H1 (cell line): ENCODE results near the gene OXTR. TPM values are rescaled to one million over a fixed set of nuclear protein-coding genes. Genes with fewer than 3 reads are reported as not detected.

Source experiments
- CTCF ChIA-PET: fragments of 300-600 bp; sonication (Branson Sonifier 250); formaldehyde crosslinking; loops from one replicate; lab custom pipeline; 2021; ENCODE audit not compliant: partially characterized antibody; lab: Charles Lee
- POLR2A ChIA-PET: fragments of 300-600 bp; sonication (Branson Sonifier 250); formaldehyde crosslinking; loops from one replicate; lab custom pipeline; 2021; ENCODE audit warnings: inconsistent platforms; ENCODE audit not compliant: partially characterized antibody; lab: Charles Lee
- DNase-seq, 2 experiments: peaks; one replicate each; pipeline versions ENCODE4 v3.0.0 to v3.0.0-alpha.2; 2010 to 2022; ENCODE audit warnings: low spot score in 2 of 2, low read depth in 1 of 2, mixed read lengths in 1 of 2
- FAIRE-seq: peaks from 2 replicates; lab custom pipeline; 2011; peaks lifted over from hg19 to GRCh38; lab: Jason Lieb, UNC
- H2AFZ ChIP-seq: 2 replicates; pipeline ENCODE4 v1.8.1; 2012; ENCODE audit warnings: low read length, inconsistent platforms
- H2AK5ac ChIP-seq: 2 replicates; pipeline ENCODE4 v1.6.1; 2013; ENCODE audit warnings: low read depth, low read length
- H2BK120ac ChIP-seq: replicated peaks from 2 replicates; pipeline ENCODE3; 2013; ENCODE audit warnings: low read depth, low read length, inconsistent platforms
- H2BK12ac ChIP-seq: 2 replicates; pipeline ENCODE4 v1.6.1; 2013; ENCODE audit warnings: low read depth, low read length
- H2BK15ac ChIP-seq: 2 replicates; pipeline ENCODE4 v1.6.1; 2013; ENCODE audit warnings: low read length
- H2BK20ac ChIP-seq: 2 replicates; pipeline ENCODE4 v1.6.1; 2013; ENCODE audit warnings: low read length
- H2BK5ac ChIP-seq: 2 replicates; pipeline ENCODE4 v1.6.1; 2013; ENCODE audit warnings: low read depth, low read length
- H3K14ac ChIP-seq: 2 replicates; pipeline ENCODE4 v1.6.1; 2013; ENCODE audit warnings: inconsistent platforms; ENCODE audit not compliant: insufficient read length
- H3K18ac ChIP-seq: 2 replicates; pipeline ENCODE4 v1.6.1; 2013; ENCODE audit warnings: low read length; ENCODE audit errors: extremely low read depth
- H3K23ac ChIP-seq: 2 replicates; pipeline ENCODE4 v1.6.1; 2013; ENCODE audit warnings: inconsistent platforms; ENCODE audit not compliant: insufficient read length
- H3K23me2 ChIP-seq: 2 replicates; pipeline ENCODE4 v1.6.1; 2013; ENCODE audit warnings: low read depth, low read length
- H3K27ac ChIP-seq: 2 replicates; pipeline ENCODE4 v1.6.1; 2011; ENCODE audit warnings: low read depth, low read length, inconsistent platforms
- H3K27me3 ChIP-seq, 4 experiments: replicated peaks in 1 of 4; 1 replicate in 1 of 4; 2 replicates in 3 of 4; pipeline versions ENCODE4 v1.6.1 to v1.8.1; 2011 to 2013; ENCODE audit warnings: low read length in 3 of 4, mild to moderate bottlenecking in 3 of 4, inconsistent platforms in 2 of 4, mixed read lengths in 2 of 4, moderate library complexity in 1 of 4; ENCODE audit not compliant: control insufficient read depth in 3 of 4, insufficient read depth in 3 of 4; ENCODE audit errors: extremely low read depth in 1 of 4
- H3K36me3 ChIP-seq, 4 experiments: 2 replicates each; pipeline versions ENCODE4 v1.6.1 to v1.8.1; 2011 to 2013; ENCODE audit warnings: mild to moderate bottlenecking in 4 of 4, low read length in 3 of 4, moderate library complexity in 2 of 4, control low read depth in 1 of 4, inconsistent platforms in 1 of 4; ENCODE audit not compliant: insufficient read depth in 4 of 4, control insufficient read depth in 2 of 4
- H3K4ac ChIP-seq: replicated peaks from 2 replicates; pipeline ENCODE3; 2013; ENCODE audit warnings: low read length, low read depth, mixed read lengths, inconsistent platforms; ENCODE audit not compliant: insufficient read length
- H3K4me1 ChIP-seq, 4 experiments: replicated peaks in 1 of 4; 1 replicate in 1 of 4; 2 replicates in 3 of 4; pipeline versions ENCODE4 v1.6.1 to v1.8.1; 2011 to 2013; ENCODE audit warnings: low read length in 3 of 4, inconsistent platforms in 2 of 4, mixed read lengths in 1 of 4; ENCODE audit not compliant: insufficient read depth in 4 of 4, control insufficient read depth in 3 of 4
- H3K4me2 ChIP-seq, 2 experiments: 2 replicates each; pipeline versions ENCODE4 v1.6.1 to v1.8.1; 2011 to 2013; ENCODE audit warnings: low read depth in 2 of 2, low read length in 2 of 2, control low read depth in 1 of 2, inconsistent platforms in 1 of 2, mild to moderate bottlenecking in 1 of 2; ENCODE audit not compliant: insufficient read depth in 1 of 2
- H3K4me3 ChIP-seq, 4 experiments: fragments of 200-600, 300-600 bp in 1 of 4; sonication (generic), shearing (Covaris generic), sonication (Bioruptor Twin) in 1 of 4; 2 replicates each; pipeline versions ENCODE4 v1.5.1 to v1.8.1; 2011 to 2016; ENCODE audit warnings: low read length in 4 of 4, low read depth in 3 of 4, control low read depth in 2 of 4, inconsistent platforms in 2 of 4, mild to moderate bottlenecking in 2 of 4, mixed read lengths in 1 of 4, moderate library complexity in 1 of 4; ENCODE audit not compliant: insufficient read depth in 2 of 4; ENCODE audit errors: extremely low read depth in 1 of 4
- H3K56ac ChIP-seq: replicated peaks from 2 replicates; pipeline ENCODE3; 2013; ENCODE audit warnings: low read depth, mild to moderate bottlenecking, mixed read lengths, low read length, inconsistent platforms; ENCODE audit not compliant: insufficient read length
- H3K79me1 ChIP-seq: 2 replicates; pipeline ENCODE4 v1.6.1; 2013; ENCODE audit warnings: low read depth, low read length, control low read depth
- H3K79me2 ChIP-seq, 2 experiments: 2 replicates each; pipeline versions ENCODE4 v1.6.1 to v1.8.1; 2012 to 2013; ENCODE audit warnings: low read length in 2 of 2, mild to moderate bottlenecking in 2 of 2, inconsistent platforms in 1 of 2; ENCODE audit not compliant: insufficient read depth in 2 of 2, control insufficient read depth in 1 of 2
- H3K9ac ChIP-seq, 4 experiments: replicated peaks in 1 of 4; 1 replicate in 1 of 4; 2 replicates in 3 of 4; pipeline versions ENCODE4 v1.6.1 to v1.8.1; 2011 to 2013; ENCODE audit warnings: low read depth in 3 of 4, low read length in 3 of 4, control low read depth in 2 of 4, mild to moderate bottlenecking in 2 of 4, moderate library complexity in 2 of 4, inconsistent platforms in 1 of 4; ENCODE audit errors: extremely low read depth in 1 of 4
- H3K9me3 ChIP-seq, 2 experiments: 2 replicates each; pipeline versions ENCODE4 v1.6.1 to v1.8.1; 2012 to 2013; ENCODE audit warnings: mild to moderate bottlenecking in 2 of 2, moderate library complexity in 2 of 2, control low read depth in 1 of 2, inconsistent platforms in 1 of 2, low read depth in 1 of 2, low read length in 1 of 2, mixed read lengths in 1 of 2; ENCODE audit not compliant: insufficient read depth in 2 of 2
- H4K20me1 ChIP-seq, 2 experiments: replicated peaks in 1 of 2; 2 replicates each; pipeline versions ENCODE3 to v1.8.1; 2011 to 2013; ENCODE audit warnings: inconsistent platforms in 2 of 2, low read length in 2 of 2, mild to moderate bottlenecking in 1 of 2; ENCODE audit not compliant: insufficient read depth in 2 of 2, control insufficient read depth in 1 of 2
- H4K5ac ChIP-seq: 2 replicates; pipeline ENCODE4 v1.6.1; 2013; ENCODE audit warnings: low read length, low read depth, mixed read lengths, inconsistent platforms; ENCODE audit not compliant: insufficient read length
- H4K8ac ChIP-seq: 2 replicates; pipeline ENCODE4 v1.8.0; 2013; ENCODE audit warnings: mild to moderate bottlenecking, moderate library complexity, low read length, inconsistent platforms; ENCODE audit not compliant: insufficient read depth; ENCODE audit errors: extremely low read depth
- H4K91ac ChIP-seq: replicated peaks from 2 replicates; pipeline ENCODE3; 2013; ENCODE audit warnings: low read length, mixed read lengths, inconsistent platforms; ENCODE audit not compliant: insufficient read length
- BCL11A ChIP-seq, 2 experiments: IDR thresholded peaks; one replicate each; pipeline ENCODE4 v1.6.1; 2011; ENCODE audit warnings: low read depth in 2 of 2, low read length in 2 of 2, mild to moderate bottlenecking in 2 of 2
- FOSL1 ChIP-seq: IDR thresholded peaks from 2 replicates; pipeline ENCODE4 v1.6.1; 2011; ENCODE audit warnings: mild to moderate bottlenecking, low read depth, low read length, moderate library complexity; ENCODE audit not compliant: insufficient read depth
- RBBP5 ChIP-seq: IDR thresholded peaks from 2 replicates; pipeline ENCODE4 v1.7.1; 2012; ENCODE audit warnings: low read depth, mild to moderate bottlenecking, inconsistent platforms, low read length, moderate library complexity, borderline replicate concordance
- SP1 ChIP-seq: IDR thresholded peaks from 2 replicates; pipeline ENCODE4 v1.6.1; 2011; ENCODE audit warnings: low read depth, low read length
- SP2 ChIP-seq: IDR thresholded peaks from 2 replicates; pipeline ENCODE4 v1.6.1; 2012; ENCODE audit warnings: mild to moderate bottlenecking, low read length, inconsistent platforms
- SP4 ChIP-seq: IDR thresholded peaks from 2 replicates; pipeline ENCODE4 v1.6.1; 2012; ENCODE audit warnings: low read length, inconsistent platforms
- SUZ12 ChIP-seq: fragments of 200-600 bp; sonication (generic); IDR thresholded peaks from 2 replicates; pipeline ENCODE4 v1.6.1; 2012; ENCODE audit warnings: mild to moderate bottlenecking, inconsistent platforms, low read length, moderate library complexity, mixed read lengths
- TBP ChIP-seq: IDR thresholded peaks from 2 replicates; pipeline ENCODE4 v1.6.1; 2011; ENCODE audit warnings: low read depth, low read length, improper control_type of control experiment
- WGBS, 2 experiments: shearing (Covaris generic) in 1 of 2; methylation state at CpG; one replicate each; pipeline versions ENCODE4 v1.1.6 to v1.1.7; 2013 to 2015; ENCODE audit warnings: low lambda C conversion rate in 2 of 2, mixed read lengths in 2 of 2, inconsistent platforms in 1 of 2, low coverage in 1 of 2, missing lambda C conversion rate in 1 of 2; ENCODE audit not compliant: insufficient replicate concordance in 2 of 2, insufficient coverage in 1 of 2, insufficient read length in 1 of 2; ENCODE audit errors: extremely low coverage in 1 of 2, missing lambda C conversion rate in 1 of 2; 5-methylcytosine and 5-hydroxymethylcytosine counted together
- polyA plus RNA-seq, 7 experiments: library from polyadenylated mRNA; depleted of rRNA in 3 of 7; stranded (reverse) in 5 of 7; unstranded in 2 of 7; fragments of >200 nt in 5 of 7; fragments of 200-250 nt in 2 of 7; gene quantifications; 1 replicate in 5 of 7; 2 replicates in 1 of 7; 4 replicates in 1 of 7; pipeline versions ENCODE4 v1.2.1 to v1.2.3, GENCODE V29; 2011 to 2013; ENCODE audit warnings: missing spikeins in 2 of 7, mixed read lengths in 2 of 7
- total RNA-seq: library from RNA; stranded (reverse); fragmentation: NEBNext Ultra II Directional; extraction: Animal tissue kit (Norgen Biotek cat#: 25700); gene quantifications from 2 replicates; pipeline ENCODE4 v1.2.1, GENCODE V29; 2021

Gene OXTR
- total and polyA plus RNA-seq, 2 of the 8 experiments (the other 6 are each of a cell fraction or from before 2014, with no cell fraction given), result 0.77 to 2.3 TPM

GRCh38 chr3:8737301-8737700 lies 32.1 kb downstream of the OXTR start:
- FAIRE-seq, result no peak
- H4K91ac ChIP-seq, result no peak overlapping the region
- POLR2A ChIA-PET, result interaction anchor here (1.0 kb wide), 1 partner anchor 13 kb away, joined by 3 read pairs; no protein-coding TSS in a partner anchor

More at GRCh38 chr3:8737301-8737700, 32.1 kb downstream of the OXTR start:
- CTCF ChIA-PET, result interaction anchor here (1.1 to 4.5 kb wide), 2 partner anchors 8 to 115 kb away, joined by 3 to 19 read pairs; no protein-coding TSS in a partner anchor
- Histone ChIP-seq H3K36me3 (no peaks in the 10 kb centered on the region), H2BK12ac (peak overlapping the region; percentile 85; the same call in 1 of the 2 replicates), H3K27me3 (peaks cover 0 to 4% (median 0%) of the 10 kb centered on the region in 4 experiments; a peak in 1 of 7 replicates), H2BK20ac (no peak overlapping the region), H3K23ac (no peak overlapping the region), H3K4me1 (peaks cover 0 to 12% (median 10%) of the 10 kb centered on the region in 4 experiments; a peak in 6 of 7 replicates), H3K4ac (no peak overlapping the region), H3K4me2 (no peak overlapping the region), H4K20me1 (no peaks in the 10 kb centered on the region), H3K18ac (no peak overlapping the region), H4K5ac (no peak overlapping the region), H2BK120ac (no peak overlapping the region), H2BK5ac (no peak overlapping the region), H3K9me3 (no peaks in the 10 kb centered on the region), H3K79me1 (no peaks in the 10 kb centered on the region), H3K79me2 (no peaks in the 10 kb centered on the region), H3K27ac (no peak overlapping the region), H3K9ac (no peak overlapping the region), H2AK5ac (no peak overlapping the region), H3K23me2 (no peaks in the 10 kb centered on the region; the same call in 1 of the 2 replicates), H3K14ac (no peak overlapping the region), H2AFZ (no peak overlapping the region), H3K4me3 (no peak overlapping the region), H2BK15ac (0 out of 2 replicates have a peak overlapping the region, but pooled peaks have one; percentile 40), H4K8ac (no peak overlapping the region), H3K56ac (no peak overlapping the region)
- DNase-seq, result no peak
- 96% methylated on average over 4 of the region's 4 CpGs; no CpG with 5 or more reads in 1 of the 2 experiments for WGBS, 2 experiments
- TF ChIP-seq FOSL1 (no peak), SUZ12 (no peak), TBP (no peak), SP4 (no peak), BCL11A (IDR thresholded peaks at IDR 0.05; ENCODE audit: low read depth in 2 of 2, low read length in 2 of 2) (no peak), SP1 (no peak), SP2 (no peak), RBBP5 (no peak)
